K562 (cell line): ENCODE data around the gene TBXAS1. TPM values are rescaled to one million over a fixed set of nuclear protein-coding genes. Genes with fewer than 3 reads are reported as not detected.

Source experiments
- HDAC2 ChIP-seq: fragments of 450-650 bp; IDR thresholded peaks from 2 replicates; pipeline ENCODE4 v1.6.1; 2016; ENCODE audit warnings: mild to moderate bottlenecking
- HMGN3 ChIP-seq: IDR thresholded peaks from 2 replicates; pipeline ENCODE4 v1.6.1; 2011; ENCODE audit warnings: borderline replicate concordance, low read depth, mild to moderate bottlenecking, mixed read lengths, low read length; ENCODE audit not compliant: insufficient read length; ENCODE audit errors: extremely low read depth
- MAZ ChIP-seq, 2 experiments: fragments of 450-650 bp in 1 of 2; sonication (generic) in 1 of 2; formaldehyde crosslinking; IDR thresholded peaks in 1 of 2; conservative IDR thresholded peaks in 1 of 2; 2 replicates each; pipeline versions ENCODE4 v1.4.0 to v1.5.0; 2020; ENCODE audit warnings: mild to moderate bottlenecking in 1 of 2, missing genetic modification reagents in 1 of 2
- NR2F6 ChIP-seq: fragments of 450-650 bp; formaldehyde crosslinking; IDR thresholded peaks from 2 replicates; pipeline ENCODE4 v1.4.0; 2020; ENCODE audit warnings: mild to moderate bottlenecking
- OTX1 ChIP-seq: fragments of 450-650 bp; formaldehyde crosslinking; IDR thresholded peaks from 2 replicates; pipeline ENCODE4 v1.4.0; 2022; ENCODE audit warnings: mild to moderate bottlenecking
- PML ChIP-seq: IDR thresholded peaks from 2 replicates; pipeline ENCODE4 v1.6.1; 2012; ENCODE audit warnings: low read length, inconsistent platforms
- SAP30 ChIP-seq: fragments of 200-600 bp; sonication (generic); IDR thresholded peaks from 2 replicates; pipeline ENCODE4 v1.6.1; 2012; ENCODE audit warnings: borderline replicate concordance, low read depth, mild to moderate bottlenecking, moderate library complexity, low read length, control low read depth, inconsistent platforms; ENCODE audit not compliant: insufficient read depth, poor library complexity, severe bottlenecking
- SMARCA4 ChIP-seq: fragments of 450-650 bp; IDR thresholded peaks from 2 replicates; pipeline ENCODE4 v1.6.1; 2016
- TARDBP ChIP-seq: fragments of 450-650 bp; IDR thresholded peaks from 2 replicates; pipeline ENCODE4 v1.6.1; 2016
- TEAD1 ChIP-seq, 2 experiments: fragments of 450-650 bp in 1 of 2; sonication (generic) in 1 of 2; formaldehyde crosslinking; IDR thresholded peaks; 2 replicates each; pipeline versions ENCODE4 v1.4.0 to v1.8.0; 2020 to 2022; ENCODE audit warnings: mild to moderate bottlenecking in 2 of 2, missing genetic modification reagents in 1 of 2
- UBTF ChIP-seq, 2 experiments: IDR thresholded peaks; 2 replicates each; pipeline ENCODE4 v1.6.1; 2012; ENCODE audit warnings: improper control_type of control experiment in 2 of 2, low read depth in 2 of 2, low read length in 2 of 2, borderline replicate concordance in 1 of 2
- ZBTB7A ChIP-seq: IDR thresholded peaks from 2 replicates; pipeline ENCODE4 v1.6.1; 2011; ENCODE audit warnings: low read depth, mild to moderate bottlenecking, low read length, moderate library complexity, borderline replicate concordance; ENCODE audit not compliant: control insufficient read depth
- ZC3H4 ChIP-seq: sonication (generic); formaldehyde crosslinking; IDR thresholded peaks from 2 replicates; pipeline ENCODE4 v1.9.0; 2021; ENCODE audit warnings: missing genetic modification reagents, borderline replicate concordance
- ZFX ChIP-seq: sonication (generic); formaldehyde crosslinking; IDR thresholded peaks from 2 replicates; pipeline ENCODE4 v1.8.0; 2022; ENCODE audit warnings: mild to moderate bottlenecking, missing genetic modification reagents, moderate library complexity
- ZNF407 ChIP-seq: fragments of 450-650 bp; IDR thresholded peaks from 2 replicates; pipeline ENCODE4 v1.6.1; 2016; ENCODE audit warnings: low read depth
- polyA plus RNA-seq, 8 experiments: library from polyadenylated mRNA; depleted of rRNA in 4 of 8; stranded (reverse) in 5 of 8; unstranded in 3 of 8; fragments of >200 nt; fragmentation: Nextera tagmentation in 2 of 8; fragmentation: Illumina TruSeq in 1 of 8; extraction: Ambion mirVana in 2 of 8; extraction: Trizol in 1 of 8; gene quantifications; 2 replicates each; pipeline versions ENCODE4 v1.2.1 to v1.2.3, GENCODE V29; 2011 to 2014; ENCODE audit warnings: inconsistent platforms in 1 of 8, missing spikeins in 1 of 8
- total RNA-seq, 7 experiments: library from RNA; depleted of rRNA in 6 of 7; stranded (reverse); fragments of >200 nt in 6 of 7; fragmentation: Illumina TruSeq in 2 of 7; extraction: Trizol in 2 of 7; gene quantifications; 2 replicates each; pipeline versions ENCODE4 v1.2.1 to v1.2.3, GENCODE V29; 2011 to 2021; ENCODE audit warnings: low replicate concordance in 1 of 7

The TBXAS1 gene
- total and polyA plus RNA-seq, 9 of the 15 experiments (the other 6 are each of a cell fraction or from before 2014, with no cell fraction given): 1.1 to 8.3 (median 1.9) TPM

DNA sequence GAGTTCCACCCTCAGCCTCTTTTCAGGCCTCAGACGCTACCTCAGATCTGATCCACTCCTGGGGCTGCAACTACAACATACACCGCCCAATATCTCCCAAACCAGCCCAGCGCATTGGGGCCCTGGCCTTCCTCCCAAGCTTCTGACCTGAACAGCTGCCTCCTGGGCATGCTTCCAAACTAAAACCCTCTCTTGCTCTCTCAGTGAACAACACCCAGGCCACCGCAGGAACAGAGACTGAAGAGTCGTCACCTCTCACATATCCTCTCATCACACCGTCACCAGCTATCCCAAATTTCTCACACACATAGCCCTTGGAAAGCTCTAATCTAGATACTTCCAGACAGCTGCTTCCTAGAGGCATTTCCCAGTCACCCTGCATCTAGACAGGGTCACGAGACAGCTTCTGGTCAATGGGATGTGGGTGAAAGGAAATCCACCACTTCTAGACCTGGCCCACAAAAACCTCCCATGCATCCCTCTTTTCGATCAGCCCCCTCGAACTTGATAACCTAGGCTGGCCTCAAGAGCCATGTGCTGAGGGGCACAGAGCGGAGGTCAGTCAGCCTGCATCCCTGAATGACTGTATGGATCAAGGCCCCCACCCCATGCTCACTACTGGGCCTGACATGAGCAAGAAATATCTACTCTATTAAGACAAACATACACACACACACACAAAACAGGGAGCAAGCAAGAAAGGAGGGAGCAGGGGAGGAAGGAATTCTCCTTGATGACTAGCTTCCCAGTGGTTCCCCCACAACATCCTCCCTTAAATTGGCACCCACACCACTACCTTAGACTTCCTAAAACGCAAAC is 231.9 kb downstream of the TBXAS1 start (continued):
- no peak for TF ChIP-seq ZNF407
- no peak for TF ChIP-seq TARDBP
- no peak for TF ChIP-seq PML
- 0 out of 2 replicates have a peak, but pooled peaks have one; percentile 83 for TF ChIP-seq ZC3H4 (CRISPR knock-in tag)
- no peak for TF ChIP-seq SAP30
- TF ChIP-seq HDAC2: peak; percentile 53; the same call in 1 of the 2 replicates
- TF ChIP-seq ZBTB7A: no peak
- no peak for TF ChIP-seq HMGN3
- TF ChIP-seq OTX1 (CRISPR knock-in tag): peak; percentile 53; the same call in 1 of the 2 replicates
- TF ChIP-seq ZFX: peak; percentile 27; the same call in 1 of the 2 replicates
- TF ChIP-seq SMARCA4: no peak
- TF ChIP-seq TEAD1 (CRISPR knock-in tag; IDR thresholded peaks at IDR 0.05): no peak
- 0 out of 4 replicates have a peak, but pooled peaks have one; percentile 20 to 28 for TF ChIP-seq MAZ (CRISPR knock-in tag; conservative IDR thresholded peaks at IDR 0.05 in 1 of 2, IDR thresholded peaks at IDR 0.05 in 1 of 2)
- 0 out of 4 replicates have a peak, but pooled peaks of 1 of the 2 experiments have one; percentile 62 for TF ChIP-seq UBTF (IDR thresholded peaks at IDR 0.05; ENCODE audit: borderline replicate concordance in 1 of 2, low read depth in 2 of 2, low read length in 2 of 2)
- no peak for TF ChIP-seq NR2F6 (CRISPR knock-in tag)
